Dermis blood vessel endothelial cell (primary cell): Measurements from ENCODE around the gene RBM19. TPM values are rescaled to one million over a fixed set of nuclear protein-coding genes. Genes with fewer than 3 reads are reported as not detected.

Source experiments
- DNase-seq: peaks from one replicate; pipeline ENCODE4 v3.0.0; 2010
- total RNA-seq: library from RNA; depleted of rRNA; stranded (reverse); fragments of >200 nt; gene quantifications from 2 replicates; pipeline ENCODE4 v1.2.3, GENCODE V29; 2014

The RBM19 gene
- total RNA-seq, 1 donor from 2014 or later: 15.1 TPM

DNA sequence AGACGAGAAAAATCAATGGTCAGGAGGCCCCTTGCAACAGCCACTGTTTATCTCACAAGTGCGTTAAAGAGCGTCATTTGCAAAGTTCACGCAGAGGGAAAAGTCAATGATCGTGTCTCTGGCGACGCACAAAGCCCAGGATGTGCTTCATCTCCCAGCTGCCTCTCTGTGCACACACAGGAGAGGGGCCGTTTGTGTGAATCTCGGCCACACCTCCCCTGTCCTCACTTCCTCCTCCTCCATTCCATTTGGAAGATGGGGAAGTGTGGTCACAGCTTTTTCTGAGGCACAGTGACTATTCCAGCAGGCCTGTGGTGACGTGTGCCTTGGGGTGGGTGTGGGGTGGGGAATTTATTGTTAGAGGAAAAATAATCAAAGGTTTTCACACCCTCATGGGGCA, 90.4 kb downstream of the RBM19 start:
- DNase-seq: no peak

DNA sequence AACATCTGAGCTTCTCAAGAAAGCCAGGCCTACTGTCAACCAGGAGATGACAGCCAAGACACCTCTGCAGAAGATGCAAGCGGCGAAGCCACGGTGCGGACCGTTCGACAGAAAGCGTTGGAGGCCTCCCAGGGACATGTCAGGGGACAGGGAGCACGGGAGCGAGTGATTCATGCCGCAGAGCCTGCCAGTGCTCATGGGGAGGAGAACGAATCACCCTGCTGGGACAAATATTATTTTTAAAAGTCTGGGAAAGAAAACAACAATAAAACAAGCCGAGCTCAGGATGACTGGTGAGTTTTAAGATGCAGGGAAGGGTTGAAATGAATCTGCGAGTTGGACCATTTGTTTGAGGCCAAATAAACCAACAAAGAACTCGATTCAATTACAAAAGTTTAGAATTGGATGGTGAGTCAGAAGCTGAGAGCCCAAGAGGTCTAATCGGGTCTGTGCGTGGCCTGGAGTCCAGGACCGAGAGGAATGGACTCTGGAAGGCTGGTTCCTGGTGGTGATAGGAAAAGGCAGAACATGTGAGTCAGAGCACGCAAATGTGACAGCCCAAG, 91.0 kb downstream of the RBM19 start:
- no peak for DNase-seq

DNA sequence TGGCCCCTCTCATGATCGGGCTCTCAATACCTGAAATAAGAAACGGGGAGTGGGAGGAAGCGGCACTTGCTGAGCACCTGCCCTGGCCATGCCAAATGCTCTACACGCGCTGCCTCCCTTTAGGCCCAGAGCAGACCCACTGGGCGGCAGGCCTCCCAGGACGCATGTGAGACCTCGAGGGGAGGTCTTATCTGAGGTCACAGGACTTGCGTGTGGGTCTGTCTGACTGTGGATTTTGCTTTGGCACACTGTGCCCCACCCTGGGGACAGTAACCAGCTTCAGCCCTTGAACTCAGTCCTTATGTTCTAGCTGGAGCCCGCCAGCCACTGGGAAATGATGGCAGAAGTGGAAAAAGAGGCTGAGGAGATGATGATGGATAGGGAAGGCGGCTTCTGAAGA, 91.8 kb downstream of the RBM19 start:
- DNase-seq: no peak

DNA sequence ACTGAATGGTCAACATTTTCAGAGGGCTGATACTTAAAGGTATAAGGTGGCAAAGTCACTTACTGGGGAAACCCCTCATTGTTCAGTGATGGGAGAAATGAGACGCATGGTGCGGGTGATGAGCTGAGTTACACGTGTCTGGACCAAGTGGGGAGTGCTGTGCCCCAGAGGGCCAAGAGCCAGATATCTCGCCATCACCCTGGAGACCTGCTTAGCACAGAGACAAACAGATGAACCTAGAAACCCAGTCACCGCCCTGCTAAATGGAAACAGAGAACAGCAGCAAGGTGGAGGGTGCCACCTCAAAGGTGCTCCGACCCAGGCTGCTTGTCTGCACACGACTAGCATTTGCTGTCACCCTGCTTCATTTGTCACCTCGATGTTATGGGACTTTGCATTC, 92.4 kb downstream of the RBM19 start:
- no peak for DNase-seq

- DNase-seq: no peak
Measured at GRCh38 chr12:113870890-113871289, 95.2 kb downstream of the RBM19 start.

GRCh38 chr12:113870035-113870434, 96.1 kb downstream of the RBM19 start:
- DNase-seq: no peak

GRCh38 chr12:113868365-113868764, 97.8 kb downstream of the RBM19 start:
- no peak for DNase-seq

DNA sequence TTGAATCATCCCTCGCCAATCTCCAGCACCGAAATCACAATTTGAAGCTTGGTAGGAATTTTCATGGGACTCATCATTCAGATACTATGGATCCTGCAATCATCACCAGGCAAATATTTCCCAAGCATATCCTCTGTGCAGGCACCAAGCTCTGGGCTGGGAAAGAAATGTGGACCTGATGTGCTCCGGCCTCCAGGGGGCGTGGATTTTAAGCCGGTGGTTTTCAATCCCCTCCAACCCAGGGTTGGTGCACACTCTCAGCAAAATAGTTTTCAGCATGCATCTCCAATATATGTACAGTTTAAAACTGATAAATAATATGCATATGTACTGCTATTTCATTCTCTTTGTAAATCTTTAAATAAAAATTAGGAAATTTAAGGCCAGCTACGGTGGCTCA, 98.9 kb downstream of the RBM19 start:
- DNase-seq: peak; percentile 42

DNA sequence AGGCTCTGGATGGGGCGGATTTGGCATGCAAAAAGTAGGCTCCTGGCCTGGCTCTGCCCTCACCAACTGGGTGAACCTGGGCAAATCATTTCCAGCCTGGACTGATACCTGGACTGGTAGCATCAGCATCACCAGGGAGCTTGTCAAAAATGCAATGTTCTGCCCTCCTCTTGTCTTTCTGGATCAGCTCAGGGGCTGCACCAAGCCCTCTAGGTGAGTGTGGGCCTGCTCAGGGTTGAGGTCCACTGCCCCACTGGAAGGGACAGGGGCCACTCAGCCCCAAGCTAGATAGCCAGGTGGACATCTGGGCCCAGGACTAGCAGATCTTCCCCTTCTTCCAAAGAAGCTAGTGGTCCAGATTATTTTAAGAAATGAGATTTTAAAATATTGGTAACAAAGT, 99.6 kb downstream of the RBM19 start:
- DNase-seq: no peak

GRCh38 chr12:113863455-113863845, 102.7 kb downstream of the RBM19 start:
- DNase-seq: no peak

DNA sequence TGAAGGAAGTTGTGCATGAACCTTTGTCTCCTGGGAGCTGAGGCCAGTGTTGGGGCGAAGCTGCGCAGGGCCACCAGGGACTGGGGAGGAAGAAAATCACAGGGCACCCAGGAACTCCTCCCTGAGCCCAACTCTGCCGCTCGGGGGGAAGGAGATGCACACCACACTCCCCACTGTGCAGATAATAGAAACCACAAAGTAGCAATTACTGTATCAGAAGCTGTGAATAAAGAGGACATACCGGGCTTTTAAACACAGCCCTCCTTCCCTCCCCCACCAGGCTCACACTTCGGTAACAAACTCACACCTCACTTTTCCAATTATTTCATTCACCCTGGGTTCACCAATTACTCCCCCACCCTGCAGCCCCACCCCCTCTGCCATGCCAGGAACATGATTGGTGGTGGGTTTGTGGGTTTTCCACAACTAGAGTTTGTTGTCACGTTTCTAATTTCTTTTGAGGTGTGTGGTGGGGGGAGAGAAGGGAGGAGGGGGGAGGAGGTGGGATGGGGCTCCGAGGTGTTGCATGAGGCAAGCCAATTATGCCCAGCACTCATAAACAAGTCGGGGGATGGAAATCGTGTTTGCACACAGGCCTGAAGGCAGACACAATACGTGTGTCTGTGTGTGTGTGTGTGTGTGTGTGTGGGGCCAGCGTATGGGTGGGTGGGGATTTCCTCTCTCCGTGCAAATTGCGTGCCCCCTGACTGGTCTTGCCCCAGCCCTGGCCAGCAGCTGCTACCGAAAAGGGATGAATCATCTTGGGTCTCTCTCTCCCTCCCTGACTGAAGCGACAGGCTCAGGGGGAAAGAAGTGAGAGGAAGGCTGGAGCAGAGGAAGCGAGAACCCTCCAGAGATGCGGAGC, 103.3 kb downstream of the RBM19 start:
- peak; percentile 79 for DNase-seq

- no peak for DNase-seq
Measured at GRCh38 chr12:113861708-113862312, 104.3 kb downstream of the RBM19 start.

DNA sequence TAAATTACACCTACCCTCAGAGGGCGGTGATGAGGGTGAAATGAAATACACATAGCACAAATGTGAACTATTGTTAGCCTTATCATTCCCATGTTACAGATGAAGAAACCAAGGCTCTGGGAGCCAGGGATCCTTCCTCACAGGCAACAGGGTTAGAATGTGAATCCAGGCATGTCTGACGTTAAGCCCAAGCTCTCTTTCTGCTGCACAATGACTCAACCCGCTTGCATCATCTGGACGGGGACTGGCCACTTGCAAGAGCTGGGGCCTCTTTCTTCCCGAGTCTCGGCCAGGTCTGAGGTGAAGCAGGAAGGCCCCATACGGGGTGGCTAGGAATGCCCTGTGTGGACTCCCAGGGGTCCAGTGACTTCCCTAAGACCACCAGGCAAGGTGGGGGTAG, 105.2 kb downstream of the RBM19 start:
- DNase-seq: no peak

GRCh38 chr12:113860059-113860820, 105.9 kb downstream of the RBM19 start:
- no peak for DNase-seq

- DNase-seq: no peak
Measured at GRCh38 chr12:113858841-113859386, 107.2 kb downstream of the RBM19 start.

DNA sequence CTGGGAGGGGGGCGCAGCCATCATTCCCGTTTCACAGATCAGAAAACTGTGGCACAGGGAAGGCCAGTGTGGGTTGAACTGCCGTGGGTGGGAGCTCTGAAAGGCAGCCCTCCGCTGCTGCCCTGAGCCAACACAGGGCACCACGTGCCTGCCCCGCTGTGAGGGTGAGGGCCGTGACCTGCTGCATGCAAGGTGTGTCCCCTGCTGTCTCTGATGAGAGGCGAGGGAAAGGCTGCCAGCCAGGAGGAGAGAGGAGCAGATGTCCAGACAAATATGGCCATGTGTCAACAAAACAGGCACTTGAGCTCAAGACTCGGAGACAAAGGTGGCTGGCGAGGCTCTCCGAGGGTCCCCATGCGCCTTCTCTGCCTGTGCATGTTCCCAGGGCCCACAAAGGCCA, 108.8 kb downstream of the RBM19 start:
- no peak for DNase-seq

DNA sequence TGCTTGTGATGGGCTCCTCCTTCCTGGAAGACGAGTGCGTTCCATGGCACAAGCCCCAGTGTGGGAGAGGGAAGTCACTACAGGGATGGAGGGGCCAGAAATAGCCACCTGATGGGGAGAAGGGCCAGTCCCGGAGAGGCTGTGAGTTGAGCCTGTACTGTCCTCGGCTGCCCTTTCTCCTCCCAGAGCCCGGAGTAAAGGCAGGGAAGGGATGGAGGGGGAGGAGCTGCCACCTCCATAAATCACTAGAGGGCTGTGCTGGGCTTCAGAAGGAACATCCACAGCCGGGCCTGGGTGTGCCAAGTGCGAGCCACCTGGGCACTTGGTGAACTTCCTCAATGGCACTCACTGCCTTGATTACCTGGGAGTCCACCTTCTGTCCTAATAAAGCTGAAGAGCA, 110.1 kb downstream of the RBM19 start:
- DNase-seq: no peak

GRCh38 chr12:113854385-113855142, 111.6 kb downstream of the RBM19 start:
- DNase-seq: no peak

DNA sequence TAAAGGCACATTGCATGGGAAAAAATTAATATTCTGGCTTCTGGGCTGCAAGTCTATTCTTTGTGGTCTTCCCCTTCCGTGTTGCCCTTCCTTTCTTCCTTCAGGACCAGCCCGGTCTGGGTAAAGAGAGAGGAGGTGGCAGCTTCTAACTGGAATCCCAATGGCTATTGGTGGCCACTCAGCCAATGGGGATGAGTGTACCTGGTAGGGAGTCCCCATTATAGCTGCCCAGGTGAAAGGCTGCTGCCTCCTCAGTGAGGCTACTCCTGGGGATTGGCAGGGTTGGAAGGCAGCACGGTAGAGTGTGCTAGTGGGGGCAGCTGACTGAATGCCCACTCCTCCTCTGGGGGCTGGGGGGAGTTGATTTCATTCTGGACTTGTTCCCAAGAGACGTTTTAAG, 112.6 kb downstream of the RBM19 start:
- DNase-seq: no peak

DNA sequence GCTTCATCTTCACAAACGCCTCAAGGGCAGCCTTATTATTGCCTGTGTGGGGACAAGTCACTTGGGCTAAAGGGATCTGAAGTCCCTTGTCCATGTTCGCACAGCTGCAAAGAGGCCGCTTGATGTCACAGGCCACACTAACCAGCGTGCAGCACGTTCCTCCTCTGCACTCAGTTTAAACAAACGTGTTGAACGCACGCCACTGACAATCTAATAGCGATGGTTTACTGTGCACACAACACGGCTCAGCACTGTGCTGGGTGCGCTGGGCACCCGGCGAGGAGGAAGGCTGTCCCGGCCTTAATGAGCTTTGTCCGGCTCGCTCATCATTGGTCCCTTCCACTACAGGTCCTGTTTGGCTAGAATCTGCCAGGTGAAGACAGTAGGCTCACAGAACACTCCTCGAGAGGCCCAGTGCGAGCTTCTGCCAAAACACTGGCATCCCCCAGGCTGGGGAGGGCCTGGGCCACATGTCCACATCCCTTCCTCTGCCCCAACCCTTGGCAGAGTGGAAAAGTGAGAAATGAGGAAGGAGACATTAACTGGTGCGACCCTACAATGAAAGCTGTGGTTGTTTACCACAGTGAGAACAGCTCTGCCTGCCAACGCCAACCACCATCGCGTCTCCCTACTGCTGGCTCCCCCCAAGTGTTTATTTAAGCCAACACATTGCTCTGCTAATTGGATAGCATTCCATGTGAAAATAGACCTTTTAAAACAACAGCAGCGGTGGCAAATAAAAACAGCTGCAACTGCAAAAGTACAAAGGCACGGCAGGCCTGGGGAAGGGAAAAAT, 113.2 kb downstream of the RBM19 start:
- DNase-seq: no peak

- DNase-seq: no peak
Measured at GRCh38 chr12:113852264-113852663, 113.9 kb downstream of the RBM19 start.
